GM12801 (cell line): ENCODE results near the gene RNF44.

Source experiments
- CTCF ChIP-seq: IDR thresholded peaks from one replicate; pipeline ENCODE4 v1.5.1; 2011; ENCODE audit warnings: control low read depth; ENCODE audit not compliant: insufficient read length; ENCODE audit errors: extremely low read depth

RNF44 gene

GRCh38 chr5:176575066-176575465, 37.9 kb upstream of the RNF44 start:
- no peak for TF ChIP-seq CTCF

GRCh38 chr5:176574297-176574591, 37.0 kb upstream of the RNF44 start:
- no peak for TF ChIP-seq CTCF

- no peak for TF ChIP-seq CTCF
These were observed 36.5 kb upstream of the RNF44 start for GRCh38 chr5:176573564-176574296.

GRCh38 chr5:176570044-176570443, 32.8 kb upstream of the RNF44 start:
- TF ChIP-seq CTCF: no peak

GRCh38 chr5:176568657-176569056, 31.5 kb upstream of the RNF44 start:
- TF ChIP-seq CTCF: no peak

GRCh38 chr5:176565760-176566288, 28.6 kb upstream of the RNF44 start:
- TF ChIP-seq CTCF: no peak

- TF ChIP-seq CTCF: no peak
These were observed 26.8 kb upstream of the RNF44 start for GRCh38 chr5:176564002-176564401.
